HG03159 (cell line): Measurements from ENCODE around the gene ZBTB48.
"Not testable (repeated sequence)": the region's sequence is repeated elsewhere in the genome, so short reads cannot be mapped to it uniquely, and the experiment has no call there.

Experiments
- ATAC-seq: cut with Tn5 transposase; IDR thresholded peaks from one replicate; pipeline ENCODE4 v1.9.1; 2021; ENCODE audit warnings: mild to moderate bottlenecking, moderate library complexity; ENCODE audit not compliant: unreplicated experiment

The ZBTB48 gene

DNA sequence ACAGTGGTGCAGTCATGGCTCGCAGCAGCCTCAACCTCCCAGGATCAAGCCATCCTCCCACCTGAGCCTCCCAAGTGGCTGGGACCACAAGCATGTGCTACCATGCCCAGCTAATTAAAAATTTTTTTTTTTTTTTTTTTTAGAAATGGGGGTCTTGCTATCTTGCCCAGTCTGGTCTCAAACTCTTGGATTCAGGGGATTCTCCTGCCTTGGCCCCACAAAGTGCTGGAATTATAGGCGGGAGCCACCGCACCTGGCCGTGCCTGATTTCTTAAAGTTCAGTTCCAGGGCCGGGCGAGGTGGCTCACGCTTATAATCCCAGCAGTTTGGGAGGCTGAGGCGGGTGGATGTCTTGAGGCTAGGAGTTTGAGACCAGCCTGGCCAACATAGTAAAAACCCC lies 51.3 kb downstream of the ZBTB48 start:
- no peak for ATAC-seq

DNA sequence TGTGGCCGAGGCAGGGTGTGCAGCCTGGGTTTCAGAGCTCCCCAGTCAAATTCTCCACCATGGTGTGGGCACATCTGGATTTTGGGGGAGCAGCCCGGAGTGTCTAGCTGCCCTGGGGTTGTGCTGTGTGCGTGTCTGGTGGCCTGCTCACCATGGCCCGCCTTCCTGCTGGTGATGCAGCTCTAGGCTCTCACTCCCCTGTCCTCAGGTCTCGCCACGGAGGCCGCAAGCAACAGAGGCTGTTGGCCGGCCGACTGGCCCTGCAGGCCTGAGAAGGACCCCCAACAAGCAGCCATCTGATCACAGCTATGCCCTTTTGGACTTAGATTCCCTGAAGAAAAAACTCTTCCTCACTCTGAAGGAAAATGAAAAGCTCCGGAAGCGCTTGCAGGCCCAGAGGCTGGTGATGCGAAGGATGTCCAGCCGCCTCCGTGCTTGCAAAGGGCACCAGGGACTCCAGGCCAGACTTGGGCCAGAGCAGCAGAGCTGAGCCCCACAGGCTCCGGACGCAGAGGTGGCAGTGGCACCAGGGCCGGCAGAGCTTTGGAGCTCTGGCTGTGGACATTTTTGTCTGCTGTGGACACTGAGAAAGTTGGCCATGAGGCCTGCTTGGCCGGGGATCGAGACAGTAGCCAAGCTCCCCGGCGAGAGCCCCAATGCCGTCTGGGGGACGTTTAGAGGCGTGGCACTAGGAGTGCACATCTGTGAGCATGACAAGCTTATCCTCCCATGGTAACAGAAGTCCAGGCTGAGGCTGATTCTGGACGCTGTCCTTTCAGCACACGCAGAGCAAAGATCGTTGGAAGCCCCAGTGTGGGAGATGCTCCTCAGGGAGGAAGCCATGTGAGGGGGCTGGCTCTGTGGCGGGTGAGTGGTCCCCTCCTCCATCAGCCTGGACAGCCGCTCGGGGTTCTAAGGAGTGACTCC lies 53.1 kb downstream of the ZBTB48 start:
- ATAC-seq: no peak

DNA sequence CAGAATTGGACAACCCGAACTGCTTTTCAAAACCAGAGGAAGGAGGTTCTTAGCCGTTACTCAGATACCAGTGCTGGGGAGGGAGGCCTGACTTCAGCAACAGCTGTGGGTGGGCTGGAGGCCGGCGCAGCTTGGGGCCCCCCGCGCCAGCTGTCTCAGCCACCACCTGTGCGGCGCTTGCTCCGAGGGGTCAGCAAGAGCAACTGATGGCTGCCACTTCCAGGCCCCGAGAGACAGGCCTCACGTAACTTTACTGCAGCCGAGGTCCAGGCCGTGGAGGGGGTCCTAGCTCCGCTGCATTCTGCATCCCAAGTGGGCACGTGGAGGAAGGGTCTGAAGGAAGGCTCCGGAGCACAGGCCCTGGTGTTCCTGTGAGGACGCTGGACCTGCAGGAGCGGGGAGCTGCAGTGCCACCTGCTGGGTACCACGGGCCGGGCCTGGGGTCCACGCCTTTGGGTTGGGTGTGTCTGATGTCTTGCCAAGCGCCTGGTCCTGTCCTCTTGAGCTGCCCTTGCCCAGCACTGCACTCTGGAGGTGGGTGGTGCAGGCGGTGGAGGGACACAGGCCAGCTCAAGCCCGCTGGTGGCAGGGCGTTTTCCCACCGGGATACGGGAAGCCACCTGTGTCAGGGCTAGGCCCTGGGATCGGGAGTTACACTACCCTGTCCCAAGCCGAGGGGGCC lies 54.7 kb downstream of the ZBTB48 start:
- ATAC-seq: no peak

DNA sequence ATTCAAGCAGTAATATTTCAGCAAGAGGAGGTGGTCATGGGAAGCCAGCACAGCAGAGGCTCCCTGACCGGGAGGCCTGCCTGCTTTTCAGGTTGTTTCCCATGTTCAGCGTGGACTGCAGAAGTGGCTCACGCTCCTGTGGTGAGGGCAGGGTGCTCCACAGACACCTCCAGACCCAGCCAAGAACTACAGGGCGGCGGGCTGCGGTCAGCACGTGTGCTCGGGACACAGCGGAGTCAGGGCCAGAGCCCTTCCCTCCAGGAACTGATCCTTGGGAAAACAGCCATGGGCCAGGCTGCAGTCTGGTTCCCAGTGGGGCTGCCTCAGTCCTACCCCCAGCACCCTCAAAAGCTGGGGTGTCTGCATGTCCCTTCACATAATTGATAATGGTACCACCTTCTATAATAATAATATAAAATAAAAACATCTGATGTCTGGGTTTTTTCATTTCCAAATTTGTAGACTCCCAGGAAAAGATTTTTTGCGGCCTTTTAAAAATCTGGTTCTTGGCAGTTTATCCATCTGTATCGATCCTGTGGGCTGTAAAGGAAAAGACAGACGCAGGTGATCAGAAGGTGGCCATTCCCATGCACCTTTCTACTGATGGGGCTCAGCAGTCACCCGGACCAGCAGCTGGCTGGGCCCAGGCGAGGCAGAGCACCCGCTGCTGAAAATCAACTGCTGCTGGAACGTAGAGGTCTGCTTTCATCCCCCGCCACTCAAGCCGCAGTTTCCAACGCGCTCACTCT lies 55.5 kb downstream of the ZBTB48 start:
- no peak for ATAC-seq

DNA sequence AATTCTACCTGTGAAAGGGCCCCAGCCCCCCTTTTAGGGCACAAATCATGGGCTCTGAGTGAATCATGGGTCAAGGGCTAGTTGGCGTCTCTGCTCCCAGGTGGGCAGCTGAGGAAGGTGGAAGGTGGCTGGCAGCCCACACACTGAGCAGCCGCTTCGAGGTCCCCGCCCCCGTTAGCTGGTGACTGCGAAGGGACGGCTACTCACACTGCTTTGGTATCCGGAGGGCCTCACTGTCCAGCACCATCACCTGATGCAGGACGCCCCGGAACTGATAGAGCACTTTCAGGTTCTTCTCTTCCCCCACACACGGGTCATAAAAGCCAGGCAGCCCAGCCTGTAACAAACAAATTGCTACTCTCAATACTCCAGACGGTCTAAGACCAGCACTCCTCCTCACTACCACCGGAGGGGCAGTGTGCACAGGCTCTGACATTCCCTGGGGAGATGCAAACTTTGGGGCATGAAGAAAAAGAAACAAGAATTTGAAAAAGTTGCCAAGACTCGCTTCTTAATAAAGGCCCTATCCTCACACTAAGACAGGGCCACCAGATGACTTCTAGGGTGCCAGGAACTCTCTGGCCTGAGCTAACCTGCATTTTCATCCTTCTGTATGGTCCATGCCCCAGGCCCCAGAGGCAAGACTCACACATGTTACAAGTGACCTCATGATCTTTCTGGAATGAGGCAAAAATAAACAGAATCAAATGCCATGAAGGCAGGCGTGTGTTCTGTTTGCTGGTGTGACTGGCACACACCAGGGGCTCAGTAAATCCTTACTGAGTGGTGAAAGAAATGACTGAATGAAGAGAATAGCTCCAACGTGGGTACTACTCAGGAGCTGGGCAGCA lies 56.3 kb downstream of the ZBTB48 start:
- no peak for ATAC-seq

DNA sequence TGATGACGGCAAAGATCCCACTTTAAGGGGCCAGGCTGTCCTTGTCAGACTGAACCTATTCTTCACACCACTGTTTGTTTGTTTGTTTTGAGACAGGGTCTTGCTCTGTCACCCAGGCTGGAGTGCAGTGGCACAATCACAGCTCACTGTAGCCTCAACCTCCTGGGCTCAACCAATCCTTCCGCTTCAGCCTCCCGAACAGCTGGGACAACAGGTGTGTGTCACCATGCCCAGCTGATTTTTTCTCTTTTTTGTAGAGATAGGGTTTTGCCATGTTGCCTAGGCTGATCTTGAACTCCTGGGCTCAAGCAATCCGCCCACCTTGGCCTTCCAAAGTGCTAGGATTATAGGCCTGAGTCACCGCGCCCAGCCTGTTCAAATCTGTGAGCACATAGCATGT lies 57.0 kb downstream of the ZBTB48 start:
- not testable (repeated sequence) for ATAC-seq

DNA sequence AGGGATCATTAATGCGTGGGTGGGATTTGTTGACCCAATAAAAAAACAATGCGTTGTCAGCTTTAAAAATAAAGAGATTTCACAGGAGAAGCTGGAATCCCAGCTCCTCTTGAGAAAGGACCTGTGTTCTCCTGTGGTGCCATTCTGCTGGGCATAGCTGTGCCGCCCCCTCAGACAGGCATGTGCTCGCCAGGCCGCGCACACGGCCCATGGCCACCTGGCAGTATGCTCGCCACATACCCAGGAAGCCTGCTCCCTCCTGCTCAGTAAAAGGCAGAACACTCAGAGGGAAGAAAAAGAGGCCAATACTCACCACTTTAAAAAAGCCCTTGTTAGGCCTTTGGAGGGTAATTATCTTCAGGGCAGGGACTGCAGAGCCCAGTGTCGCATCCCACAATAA lies 58.0 kb downstream of the ZBTB48 start:
- ATAC-seq: no peak

DNA sequence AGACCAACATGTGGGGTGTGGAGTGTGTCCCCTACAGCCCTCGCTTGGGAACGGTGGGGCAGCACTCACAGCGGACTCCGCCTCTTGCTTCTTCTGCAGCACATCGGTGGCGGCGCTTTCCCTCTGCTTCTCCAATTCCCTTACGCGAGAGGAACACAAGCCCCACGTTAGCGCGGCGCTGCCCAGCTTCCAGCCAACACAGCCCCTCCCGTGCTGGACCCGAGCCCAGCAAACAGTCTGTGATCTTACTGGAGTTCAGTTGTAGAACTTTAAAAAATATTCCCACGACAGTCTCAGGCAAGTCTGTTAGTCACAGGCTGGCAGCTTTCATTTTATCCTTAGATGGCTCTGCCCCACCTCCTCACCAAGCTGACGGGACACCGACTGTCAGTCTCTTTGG lies 58.4 kb downstream of the ZBTB48 start:
- ATAC-seq: no peak
